ENCODE results near the gene SLC25A51.

DNA sequence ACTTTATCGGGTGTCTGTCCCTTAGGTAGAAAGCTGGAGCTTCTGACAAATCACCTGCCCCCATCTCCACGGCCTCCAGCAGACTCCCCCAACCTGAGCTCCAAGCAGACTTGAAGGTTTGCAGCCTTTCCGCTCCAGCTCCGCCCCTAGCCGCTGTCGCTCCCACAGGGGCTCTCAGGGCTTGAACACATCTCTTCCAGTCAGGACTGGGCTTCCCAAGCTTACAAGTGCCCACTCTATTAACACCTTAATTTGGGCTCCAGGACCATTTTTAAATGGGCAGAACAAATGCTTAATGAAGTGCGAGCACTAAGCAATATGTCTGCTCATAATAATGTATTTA, 17.2 kb upstream of the SLC25A51 start:
- TF ChIP-seq, protein P1, sequence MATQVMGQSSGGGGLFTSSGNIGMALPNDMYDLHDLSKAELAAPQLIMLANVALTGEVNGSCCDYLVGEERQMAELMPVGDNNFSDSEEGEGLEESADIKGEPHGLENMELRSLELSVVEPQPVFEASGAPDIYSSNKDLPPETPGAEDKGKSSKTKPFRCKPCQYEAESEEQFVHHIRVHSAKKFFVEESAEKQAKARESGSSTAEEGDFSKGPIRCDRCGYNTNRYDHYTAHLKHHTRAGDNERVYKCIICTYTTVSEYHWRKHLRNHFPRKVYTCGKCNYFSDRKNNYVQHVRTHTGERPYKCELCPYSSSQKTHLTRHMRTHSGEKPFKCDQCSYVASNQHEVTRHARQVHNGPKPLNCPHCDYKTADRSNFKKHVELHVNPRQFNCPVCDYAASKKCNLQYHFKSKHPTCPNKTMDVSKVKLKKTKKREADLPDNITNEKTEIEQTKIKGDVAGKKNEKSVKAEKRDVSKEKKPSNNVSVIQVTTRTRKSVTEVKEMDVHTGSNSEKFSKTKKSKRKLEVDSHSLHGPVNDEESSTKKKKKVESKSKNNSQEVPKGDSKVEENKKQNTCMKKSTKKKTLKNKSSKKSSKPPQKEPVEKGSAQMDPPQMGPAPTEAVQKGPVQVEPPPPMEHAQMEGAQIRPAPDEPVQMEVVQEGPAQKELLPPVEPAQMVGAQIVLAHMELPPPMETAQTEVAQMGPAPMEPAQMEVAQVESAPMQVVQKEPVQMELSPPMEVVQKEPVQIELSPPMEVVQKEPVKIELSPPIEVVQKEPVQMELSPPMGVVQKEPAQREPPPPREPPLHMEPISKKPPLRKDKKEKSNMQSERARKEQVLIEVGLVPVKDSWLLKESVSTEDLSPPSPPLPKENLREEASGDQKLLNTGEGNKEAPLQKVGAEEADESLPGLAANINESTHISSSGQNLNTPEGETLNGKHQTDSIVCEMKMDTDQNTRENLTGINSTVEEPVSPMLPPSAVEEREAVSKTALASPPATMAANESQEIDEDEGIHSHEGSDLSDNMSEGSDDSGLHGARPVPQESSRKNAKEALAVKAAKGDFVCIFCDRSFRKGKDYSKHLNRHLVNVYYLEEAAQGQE (IDR thresholded peaks at IDR 0.05) = no peak
- TF ChIP-seq, protein P2, sequence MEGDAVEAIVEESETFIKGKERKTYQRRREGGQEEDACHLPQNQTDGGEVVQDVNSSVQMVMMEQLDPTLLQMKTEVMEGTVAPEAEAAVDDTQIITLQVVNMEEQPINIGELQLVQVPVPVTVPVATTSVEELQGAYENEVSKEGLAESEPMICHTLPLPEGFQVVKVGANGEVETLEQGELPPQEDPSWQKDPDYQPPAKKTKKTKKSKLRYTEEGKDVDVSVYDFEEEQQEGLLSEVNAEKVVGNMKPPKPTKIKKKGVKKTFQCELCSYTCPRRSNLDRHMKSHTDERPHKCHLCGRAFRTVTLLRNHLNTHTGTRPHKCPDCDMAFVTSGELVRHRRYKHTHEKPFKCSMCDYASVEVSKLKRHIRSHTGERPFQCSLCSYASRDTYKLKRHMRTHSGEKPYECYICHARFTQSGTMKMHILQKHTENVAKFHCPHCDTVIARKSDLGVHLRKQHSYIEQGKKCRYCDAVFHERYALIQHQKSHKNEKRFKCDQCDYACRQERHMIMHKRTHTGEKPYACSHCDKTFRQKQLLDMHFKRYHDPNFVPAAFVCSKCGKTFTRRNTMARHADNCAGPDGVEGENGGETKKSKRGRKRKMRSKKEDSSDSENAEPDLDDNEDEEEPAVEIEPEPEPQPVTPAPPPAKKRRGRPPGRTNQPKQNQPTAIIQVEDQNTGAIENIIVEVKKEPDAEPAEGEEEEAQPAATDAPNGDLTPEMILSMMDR (IDR thresholded peaks at IDR 0.05) = no peak
- no peak for TF ChIP-seq MAZ (IDR thresholded peaks at IDR 0.05; ENCODE audit: borderline replicate concordance, low read depth, low read length)
- TF ChIP-seq POLR2A (IDR thresholded peaks at IDR 0.05; ENCODE audit: low read length) = no peak

Data from A549 (cell line).